Hepatocyte (in vitro differentiated cells): ENCODE results near the gene ANAPC2. TPM values are rescaled to one million over a fixed set of nuclear protein-coding genes. Genes with fewer than 3 reads are reported as not detected.

ENCODE experiments used
- DNase-seq: peaks from one replicate; pipeline ENCODE4 v3.0.0-alpha.2; 2016; ENCODE audit warnings: low spot score
- H2AFZ ChIP-seq: fragments of 200-600 bp; sonication (generic); 2 replicates; pipeline ENCODE4 v1.6.0; 2016; ENCODE audit warnings: antibody characterized with exemption, mild to moderate bottlenecking
- H3K27ac ChIP-seq: fragments of 200-600 bp; sonication (generic); 2 replicates; pipeline ENCODE4 v1.5.1; 2016; ENCODE audit warnings: mild to moderate bottlenecking
- H3K27me3 ChIP-seq: fragments of 200-600 bp; sonication (generic); 2 replicates; pipeline ENCODE4 v1.6.1; 2016
- H3K36me3 ChIP-seq: fragments of 200-600 bp; sonication (generic); replicated peaks from 2 replicates; pipeline ENCODE4 v1.5.1; 2016; ENCODE audit warnings: low read depth; ENCODE audit not compliant: insufficient read depth
- H3K4me1 ChIP-seq: fragments of 200-600 bp; sonication (generic); 2 replicates; pipeline ENCODE4 v1.5.1; 2016; ENCODE audit warnings: mild to moderate bottlenecking, moderate library complexity; ENCODE audit not compliant: insufficient read depth
- H3K4me2 ChIP-seq: fragments of 200-600 bp; sonication (generic); 2 replicates; pipeline ENCODE4 v1.6.0; 2016
- H3K4me3 ChIP-seq: fragments of 200-600 bp; sonication (generic); 2 replicates; pipeline ENCODE4 v1.5.1; 2016; ENCODE audit warnings: mild to moderate bottlenecking
- H3K79me2 ChIP-seq: fragments of 200-600 bp; sonication (generic); 2 replicates; pipeline ENCODE4 v1.6.0; 2017; ENCODE audit warnings: mild to moderate bottlenecking
- H3K9me2 ChIP-seq: fragments of 200-600 bp; sonication (generic); replicated peaks from 2 replicates; pipeline ENCODE4 v1.6.0; 2017; ENCODE audit warnings: mild to moderate bottlenecking; ENCODE audit not compliant: insufficient read depth
- H3K9me3 ChIP-seq: fragments of 200-600 bp; sonication (generic); 2 replicates; pipeline ENCODE4 v1.5.1; 2016; ENCODE audit warnings: low read depth, mild to moderate bottlenecking
- H4K20me1 ChIP-seq: fragments of 200-600 bp; sonication (generic); 2 replicates; pipeline ENCODE4 v1.6.0; 2016; ENCODE audit warnings: mild to moderate bottlenecking; ENCODE audit not compliant: insufficient read depth, poor library complexity, severe bottlenecking
- EZH2 ChIP-seq: fragments of 200-600 bp; sonication (generic); IDR thresholded peaks from 2 replicates; pipeline ENCODE4 v1.6.1; 2016; ENCODE audit warnings: antibody characterized with exemption, mild to moderate bottlenecking, borderline replicate concordance
- EZH2phosphoT487 ChIP-seq: fragments of 200-600 bp; sonication (generic); IDR thresholded peaks from one replicate; pipeline ENCODE4 v1.6.1; 2018; ENCODE audit warnings: antibody characterized with exemption, mild to moderate bottlenecking, low read depth, moderate library complexity; ENCODE audit not compliant: unreplicated experiment, severe bottlenecking
- WGBS: methylation state at CpG from one replicate; pipeline ENCODE4 v1.1.6; 2016; ENCODE audit warnings: low lambda C conversion rate; ENCODE audit errors: missing lambda C conversion rate; 5-methylcytosine and 5-hydroxymethylcytosine counted together
- polyA plus RNA-seq: library from polyadenylated mRNA; unstranded; fragments of >200 nt; fragmentation: Nextera tagmentation; extraction: Ambion mirVana; gene quantifications from 2 replicates; pipeline ENCODE4 v1.2.1, GENCODE V29; 2016
- total RNA-seq: library from RNA; depleted of rRNA; stranded (reverse); fragments of >200 nt; gene quantifications from 2 replicates; pipeline ENCODE4 v1.2.3, GENCODE V29; 2014
- TF ChIP-seq, protein P1 (sequence below): fragments of 200-600 bp; sonication (generic); IDR thresholded peaks from 2 replicates; pipeline ENCODE4 v1.5.1; 2016; ENCODE audit warnings: antibody characterized with exemption, mild to moderate bottlenecking; ENCODE audit not compliant: poor library complexity

ANAPC2 gene
- total and polyA plus RNA-seq, 2 experiments from 2014 or later: 12.2 to 21.3 TPM

DNA sequence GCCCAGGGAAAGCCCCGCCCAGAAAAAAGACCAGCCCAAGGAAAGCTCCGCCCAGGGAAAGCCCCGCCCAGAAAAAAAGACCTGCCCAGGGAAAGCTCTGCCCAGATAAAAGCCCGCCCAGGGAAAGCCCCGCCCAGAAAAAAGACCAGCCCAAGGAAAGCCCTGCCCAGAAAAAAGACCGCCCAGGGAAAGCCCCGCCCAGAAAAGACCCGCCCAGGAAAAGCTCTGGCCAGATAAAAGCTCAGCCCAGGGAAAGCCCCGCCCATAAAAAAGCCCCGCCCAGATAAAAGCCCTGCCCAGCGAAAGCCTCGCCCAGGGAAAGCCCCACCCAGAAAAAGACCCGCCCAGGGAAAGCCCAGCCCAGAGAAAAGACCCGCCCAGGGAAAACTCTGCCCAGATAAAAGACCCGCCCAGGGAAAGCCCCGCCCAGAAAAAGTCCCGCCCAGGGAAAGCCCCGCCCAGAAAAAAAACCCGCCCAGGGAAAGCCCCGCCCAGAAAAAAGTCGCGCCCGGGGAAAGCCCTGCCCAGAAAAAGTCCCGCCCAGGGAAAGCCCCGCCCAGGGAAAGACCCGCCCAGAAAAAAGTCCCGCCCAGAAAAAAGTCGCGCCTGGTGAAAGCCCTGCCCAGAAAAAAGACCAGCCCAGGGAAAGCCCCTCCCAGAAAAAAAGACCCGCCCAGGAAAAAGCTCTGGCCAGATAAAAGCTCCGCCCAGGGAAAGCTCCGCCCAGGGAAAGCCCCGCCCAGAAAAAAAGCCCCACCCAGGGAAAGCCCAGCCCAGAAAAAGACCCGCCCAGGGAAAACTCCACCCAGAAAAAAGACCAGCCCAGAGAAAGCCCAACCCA lies 37.5 kb downstream of the ANAPC2 start:
- Histone ChIP-seq H3K4me3 (no peak overlapping the region), H3K27ac (no peak overlapping the region), H3K27me3 (peaks cover 9% of the 10 kb centered on the region), H4K20me1 (no peaks in the 10 kb centered on the region), H3K9me3 (no peaks in the 10 kb centered on the region), H3K4me1 (no peaks in the 10 kb centered on the region), H3K36me3 (no peaks in the 10 kb centered on the region), H3K79me2 (no peaks in the 10 kb centered on the region), H3K4me2 (no peak overlapping the region), H2AFZ (no peak overlapping the region), H3K9me2 (no peaks in the 10 kb centered on the region)
- TF ChIP-seq, protein P1, sequence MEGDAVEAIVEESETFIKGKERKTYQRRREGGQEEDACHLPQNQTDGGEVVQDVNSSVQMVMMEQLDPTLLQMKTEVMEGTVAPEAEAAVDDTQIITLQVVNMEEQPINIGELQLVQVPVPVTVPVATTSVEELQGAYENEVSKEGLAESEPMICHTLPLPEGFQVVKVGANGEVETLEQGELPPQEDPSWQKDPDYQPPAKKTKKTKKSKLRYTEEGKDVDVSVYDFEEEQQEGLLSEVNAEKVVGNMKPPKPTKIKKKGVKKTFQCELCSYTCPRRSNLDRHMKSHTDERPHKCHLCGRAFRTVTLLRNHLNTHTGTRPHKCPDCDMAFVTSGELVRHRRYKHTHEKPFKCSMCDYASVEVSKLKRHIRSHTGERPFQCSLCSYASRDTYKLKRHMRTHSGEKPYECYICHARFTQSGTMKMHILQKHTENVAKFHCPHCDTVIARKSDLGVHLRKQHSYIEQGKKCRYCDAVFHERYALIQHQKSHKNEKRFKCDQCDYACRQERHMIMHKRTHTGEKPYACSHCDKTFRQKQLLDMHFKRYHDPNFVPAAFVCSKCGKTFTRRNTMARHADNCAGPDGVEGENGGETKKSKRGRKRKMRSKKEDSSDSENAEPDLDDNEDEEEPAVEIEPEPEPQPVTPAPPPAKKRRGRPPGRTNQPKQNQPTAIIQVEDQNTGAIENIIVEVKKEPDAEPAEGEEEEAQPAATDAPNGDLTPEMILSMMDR: no peak
- TF ChIP-seq EZH2 (no peak), EZH2phosphoT487 (no peak)
- no peak for DNase-seq
- WGBS: 72% methylated on average over 15 of the region's 34 CpGs

DNA sequence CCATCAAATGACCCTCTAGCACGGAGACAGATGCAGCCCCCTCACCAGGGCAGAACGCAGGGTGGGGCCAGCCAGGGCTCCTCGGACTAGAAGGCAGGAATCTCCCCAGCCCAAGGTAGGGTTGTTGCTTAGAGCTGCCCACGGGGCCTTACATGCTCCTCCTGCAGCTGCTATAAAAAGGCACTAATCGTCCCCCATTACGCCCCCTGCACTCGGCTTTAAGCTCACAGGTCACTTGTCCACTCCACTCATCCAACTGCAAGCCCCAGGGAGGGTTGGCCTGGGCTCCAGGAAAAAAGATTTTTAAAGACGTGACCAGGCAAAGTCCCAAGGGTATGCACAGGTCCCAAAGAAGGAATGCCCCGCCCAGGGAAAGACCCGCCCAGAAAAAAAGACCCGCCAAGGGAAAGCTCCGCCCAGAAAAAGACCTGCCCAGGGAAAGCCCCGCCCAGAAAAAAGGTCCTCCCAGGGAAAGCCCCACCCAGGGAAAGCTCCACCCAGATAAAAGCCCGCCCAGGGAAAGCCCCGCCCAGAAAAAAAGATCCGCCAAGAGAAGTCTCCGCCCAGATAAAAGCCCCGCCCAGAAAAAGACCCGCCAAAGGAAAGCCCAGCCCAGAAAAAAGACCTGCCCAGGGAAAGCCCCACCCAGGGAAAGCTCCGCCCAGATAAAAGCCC lies 38.3 kb downstream of the ANAPC2 start:
- WGBS: 78% methylated on average over 18 of the region's 20 CpGs
- H4K20me1 ChIP-seq: no peaks in the 10 kb centered on the region
- H3K36me3 ChIP-seq: no peaks in the 10 kb centered on the region
- peaks cover 4% of the 10 kb centered on the region for H3K27me3 ChIP-seq
- no peaks in the 10 kb centered on the region for H3K9me3 ChIP-seq
- H3K4me2 ChIP-seq: no peak overlapping the region
- no peaks in the 10 kb centered on the region for H3K79me2 ChIP-seq
- no peaks in the 10 kb centered on the region for H3K4me1 ChIP-seq
- H3K4me3 ChIP-seq: no peak overlapping the region
- H3K27ac ChIP-seq: no peak overlapping the region
- no peak overlapping the region for H2AFZ ChIP-seq
- TF ChIP-seq EZH2phosphoT487 (no peak), EZH2 (no peak)
- TF ChIP-seq, protein P1: no peak
- no peaks in the 10 kb centered on the region for H3K9me2 ChIP-seq
- DNase-seq: no peak

DNA sequence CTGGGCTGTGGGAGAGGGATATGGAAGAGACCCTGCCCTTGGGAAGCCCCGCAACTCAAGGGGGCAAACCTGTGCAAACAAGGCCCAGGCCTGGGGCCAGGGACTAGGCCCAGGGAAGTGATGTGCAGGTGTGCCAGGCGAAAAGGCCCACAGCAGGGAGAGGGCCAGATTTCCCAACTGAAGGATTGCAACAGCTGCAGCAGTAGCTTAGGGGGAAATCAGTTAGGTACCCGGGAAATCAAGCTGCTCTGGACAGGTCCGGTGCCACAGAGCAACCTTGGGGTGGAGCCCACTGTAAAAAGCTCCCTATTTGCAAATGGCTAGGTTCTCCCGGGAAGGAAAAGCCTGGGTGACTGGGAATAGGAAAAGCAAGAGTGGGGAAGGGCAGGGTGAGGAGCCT lies 39.0 kb downstream of the ANAPC2 start:
- Histone ChIP-seq H3K27me3 (peaks cover 4% of the 10 kb centered on the region), H3K9me2 (no peaks in the 10 kb centered on the region), H4K20me1 (no peaks in the 10 kb centered on the region), H2AFZ (no peak overlapping the region), H3K36me3 (no peaks in the 10 kb centered on the region), H3K4me3 (no peak overlapping the region), H3K9me3 (no peaks in the 10 kb centered on the region), H3K79me2 (no peaks in the 10 kb centered on the region), H3K4me2 (no peak overlapping the region), H3K4me1 (no peaks in the 10 kb centered on the region), H3K27ac (no peak overlapping the region)
- WGBS: 77% methylated on average over 5 of the region's 5 CpGs
- no peak for DNase-seq
- TF ChIP-seq, protein P1: no peak
- TF ChIP-seq EZH2: no peak
- no peak for TF ChIP-seq EZH2phosphoT487
